Heart right ventricle (tissue), 16 donors: ENCODE results near the gene GRID1. TPM values are rescaled to one million over a fixed set of nuclear protein-coding genes. Genes with fewer than 3 reads are reported as not detected.

Experiments used
- ATAC-seq, 8 donors: fragments of 200-7000 bp; cut with Tn5 transposase; one replicate each; pipeline ENCODE4 v1.9.1; 2020; ENCODE audit warnings: mild to moderate bottlenecking in 8 of 8, moderate library complexity in 8 of 8, moderate number of reproducible peaks in 1 of 8
- DNase-seq, 2 donors: peaks; one replicate each; pipeline ENCODE4 v3.0.0-alpha.2; 2020
- H3K27ac ChIP-seq, 10 donors: fragments of 200-600 bp; sonication (generic) in 2 of 10; one replicate each; pipeline versions ENCODE4 v1.5.0 to v1.8.0; 2020 to 2022; ENCODE audit warnings: mild to moderate bottlenecking in 3 of 10
- H3K27me3 ChIP-seq, 7 donors: fragments of 200-600 bp; one replicate each; pipeline ENCODE4 v1.8.0; 2021 to 2022; ENCODE audit warnings: mild to moderate bottlenecking in 2 of 7
- H3K36me3 ChIP-seq, 9 donors: fragments of 200-600 bp; sonication (generic) in 1 of 9; one replicate each; pipeline versions ENCODE4 v1.5.0 to v1.8.0; 2020 to 2022; ENCODE audit warnings: mild to moderate bottlenecking in 2 of 9
- H3K4me1 ChIP-seq, 9 donors: fragments of 200-600 bp; sonication (generic) in 1 of 9; one replicate each; pipeline versions ENCODE4 v1.5.0 to v1.8.0; 2020 to 2022; ENCODE audit warnings: mild to moderate bottlenecking in 4 of 9
- H3K4me3 ChIP-seq, 10 donors: fragments of 200-600 bp; sonication (generic) in 2 of 10; one replicate each; pipeline versions ENCODE4 v1.5.0 to v1.8.0; 2020 to 2022; ENCODE audit warnings: mild to moderate bottlenecking in 7 of 10, moderate library complexity in 2 of 10
- H3K9me3 ChIP-seq, 11 donors: fragments of 200-600 bp in 10 of 11; sonication (generic) in 2 of 11; one replicate each; pipeline versions ENCODE4 v1.5.0 to v1.8.0; 2013 to 2022; ENCODE audit warnings: mild to moderate bottlenecking in 2 of 11, control low read depth in 1 of 11, moderate library complexity in 1 of 11
- WGBS, 2 donors: extraction: QIAGEN DNeasy Blood & Tissue Kit; methylation state at CpG; one replicate each; pipeline ENCODE4 v1.1.7; 2013; ENCODE audit warnings: inconsistent platforms in 1 of 2; 5-methylcytosine and 5-hydroxymethylcytosine counted together
- intact Hi-C, 10 donors: fragments of 100-400 bp; cut with DNase I; formaldehyde crosslinking; loops; one replicate each; pipeline versions ENCODE4 v1.11.1 to v1.14.2; 2022
- polyA plus RNA-seq, 2 donors: library from polyadenylated mRNA; stranded (reverse); fragments of 200-250 nt; gene quantifications; one replicate each; pipeline ENCODE4 v1.2.3, GENCODE V29; 2013
- total RNA-seq, 10 donors: library from RNA; stranded (reverse); fragmentation: NEBNext Ultra II Directional in 3 of 10; extraction: Animal tissue kit (Norgen Biotek cat#: 25700) in 3 of 10; gene quantifications; one replicate each; pipeline versions ENCODE4 v1.2.1 to v1.2.4, GENCODE V29; 2021 to 2023
- TF ChIP-seq, protein P1 (sequence below), 9 donors: fragments of 200-600 bp; sonication (generic) in 2 of 9; IDR thresholded peaks; one replicate each; pipeline versions ENCODE4 v1.5.0 to v1.8.0; 2021 to 2022; ENCODE audit warnings: antibody characterized with exemption in 9 of 9, mild to moderate bottlenecking in 5 of 9, moderate library complexity in 1 of 9
- donor health status: Arrhythmogenic right ventricular cardiomyopathy.
- donor health status: ischemic (EF 13 %, LVEDD 7.1; RV severe dilation, severe dysfunction).
- donor health status: healthy with polysubstance abuse.
- donor health status: DM: no; HTN: yes; CAD: no.
- donor health status: DM: no; HTN: no; CAD: no.
- donor health status: ischemic (EF 25% LVEDD 6.9; RV normal size, moderate dysfunction).
- donor health status: ischemic (EF 25% LVEDD 5.7; RV mildly dilated, moderate dysfunction).
- donor health status: healthy.
- donor health status: DM: yes; HTN: yes; CAD: no.
- donor health status: Ischemic cardiomyopathy.
- donor health status: ischemic (EF 35%, LVEDD 5.7; RV mildly dilated, moderate dysfunction).
- donor health status: nonischemic (EF 11% LVEDD 7.7; RV severe dilation, severe dysfunction).
- donor health status: DM: yes; HTN: yes; CAD: no.
- donor health status: PGD.
- donor health status: ischemic (EF 29% LVEDD 5.4; RV normal size, mild dysfunction).
- donor health status: nonischemic (EF 23%, LVEDD 6.1; RV moderate dilation, normal function).

GRID1 gene
- total and polyA plus RNA-seq, 12 donors = 0.44 to 3.4 (median 1.5) TPM

GRCh38 chr10:86400705-86401587, 34.4 kb upstream of the GRID1 start:
- DNase-seq = peak in 1 of 2 donors; percentile 54
- TF ChIP-seq, protein P1, sequence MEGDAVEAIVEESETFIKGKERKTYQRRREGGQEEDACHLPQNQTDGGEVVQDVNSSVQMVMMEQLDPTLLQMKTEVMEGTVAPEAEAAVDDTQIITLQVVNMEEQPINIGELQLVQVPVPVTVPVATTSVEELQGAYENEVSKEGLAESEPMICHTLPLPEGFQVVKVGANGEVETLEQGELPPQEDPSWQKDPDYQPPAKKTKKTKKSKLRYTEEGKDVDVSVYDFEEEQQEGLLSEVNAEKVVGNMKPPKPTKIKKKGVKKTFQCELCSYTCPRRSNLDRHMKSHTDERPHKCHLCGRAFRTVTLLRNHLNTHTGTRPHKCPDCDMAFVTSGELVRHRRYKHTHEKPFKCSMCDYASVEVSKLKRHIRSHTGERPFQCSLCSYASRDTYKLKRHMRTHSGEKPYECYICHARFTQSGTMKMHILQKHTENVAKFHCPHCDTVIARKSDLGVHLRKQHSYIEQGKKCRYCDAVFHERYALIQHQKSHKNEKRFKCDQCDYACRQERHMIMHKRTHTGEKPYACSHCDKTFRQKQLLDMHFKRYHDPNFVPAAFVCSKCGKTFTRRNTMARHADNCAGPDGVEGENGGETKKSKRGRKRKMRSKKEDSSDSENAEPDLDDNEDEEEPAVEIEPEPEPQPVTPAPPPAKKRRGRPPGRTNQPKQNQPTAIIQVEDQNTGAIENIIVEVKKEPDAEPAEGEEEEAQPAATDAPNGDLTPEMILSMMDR (IDR thresholded peaks at IDR 0.05) = peak in 3 of 9 donors; percentile 12 to 30 (median 19)
- Histone ChIP-seq H3K4me3 (peak overlapping the region; percentile 19 to 69 (median 64)), H3K4me1 (peaks cover 0 to 40% (median 34%) of the 10 kb centered on the region in 9 donors), H3K27me3 (peaks cover 0 to 35% (median 17%) of the 10 kb centered on the region in 7 donors), H3K9me3 (peaks cover 0 to 16% (median 0%) of the 10 kb centered on the region in 11 donors), H3K27ac (peak overlapping the region in 8 of 10 donors; percentile 30 to 73 (median 68)), H3K36me3 (no peaks in the 10 kb centered on the region)
- 1 to 2% methylated on average over 76 of the region's 76 CpGs for WGBS, 2 donors
- intact Hi-C loops = loop anchor here in 4 of 10 donors (1.0 to 10.0 kb wide), 5 partner anchors 104 to 186 kb away; no protein-coding TSS in a partner anchor
- ATAC-seq = peak; percentile 14 to 68 (median 34)

DNA sequence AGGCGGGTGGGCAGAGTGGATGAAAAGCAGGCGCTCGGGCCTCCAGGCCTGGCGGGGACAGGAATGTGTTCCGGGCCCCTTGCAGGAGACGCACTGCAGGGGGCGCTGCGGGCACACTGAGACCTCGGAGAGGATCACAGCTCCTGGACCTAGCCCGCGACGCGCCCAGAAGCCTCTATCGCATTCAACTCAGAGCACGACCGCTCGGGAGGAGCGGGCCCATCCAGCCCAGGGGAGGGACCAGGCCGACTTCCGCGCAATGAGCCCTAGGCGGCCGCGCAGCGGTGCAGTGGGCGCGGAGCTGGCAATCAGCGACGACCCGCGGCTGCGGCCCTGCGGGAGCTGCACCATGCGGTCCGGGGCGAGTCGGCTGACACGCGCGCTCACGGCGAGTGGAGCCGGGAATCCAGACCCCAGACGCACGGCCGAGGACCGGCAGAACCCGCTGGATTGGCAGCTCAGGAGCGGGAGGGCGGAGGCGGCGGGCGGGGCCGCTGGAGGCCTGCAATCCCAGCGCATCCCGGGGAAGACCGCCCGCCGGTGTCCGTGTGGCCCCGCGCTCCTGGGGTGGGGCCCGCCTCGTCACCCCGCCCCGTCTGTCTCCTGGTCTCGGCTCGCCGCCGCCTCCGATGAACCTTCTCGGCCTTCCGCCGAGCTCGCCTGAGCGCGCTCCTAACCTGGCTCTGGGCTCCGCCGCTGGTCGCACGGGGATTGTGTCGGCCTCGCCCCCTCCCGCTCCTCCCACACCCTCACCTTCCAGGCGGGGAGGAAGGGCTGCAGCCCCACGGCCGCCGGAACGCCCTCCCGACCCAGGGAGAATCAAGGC, 33.5 kb upstream of the GRID1 start:
- H3K4me1 ChIP-seq = peaks cover 0 to 40% (median 34%) of the 10 kb centered on the region in 9 donors
- peaks cover 0 to 12% (median 0%) of the 10 kb centered on the region in 11 donors for H3K9me3 ChIP-seq
- peak overlapping the region; percentile 19 to 69 (median 64) for H3K4me3 ChIP-seq
- peak; percentile 93 to 95 for DNase-seq
- TF ChIP-seq, protein P1 (IDR thresholded peaks at IDR 0.05) = peak; percentile 72 to 98 (median 95)
- peak overlapping the region in 8 of 10 donors; percentile 30 to 73 (median 68) for H3K27ac ChIP-seq
- H3K36me3 ChIP-seq = no peaks in the 10 kb centered on the region
- H3K27me3 ChIP-seq = peaks cover 0 to 41% (median 17%) of the 10 kb centered on the region in 7 donors
- peak; percentile 93 to 96 (median 95) for ATAC-seq
- intact Hi-C loops = loop anchor here (1.0 to 10.0 kb wide), 5 partner anchors 105 to 187 kb away; no protein-coding TSS in a partner anchor
- 0 to 1% methylated on average over 79 to 90 of the region's 90 CpGs for WGBS, 2 donors

DNA sequence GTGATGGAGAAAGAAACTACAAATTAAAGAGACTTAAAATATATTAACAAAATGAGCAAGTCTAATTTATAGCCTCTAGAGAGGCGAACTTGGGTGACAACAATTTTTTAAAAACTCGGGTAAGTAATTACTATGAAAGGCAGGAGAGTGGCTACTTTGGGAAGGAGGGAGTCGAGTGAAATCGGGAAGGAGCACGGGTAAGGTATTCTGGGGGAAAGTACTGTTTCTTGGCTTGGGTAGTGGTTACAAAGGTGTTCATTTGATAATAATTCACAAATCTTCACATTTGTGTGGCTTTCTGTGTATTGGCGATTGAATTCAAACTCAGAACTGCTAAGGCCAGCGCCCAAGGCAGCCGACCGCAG, 32.9 kb upstream of the GRID1 start:
- Histone ChIP-seq H3K9me3 (peaks cover 0 to 7% (median 0%) of the 10 kb centered on the region in 11 donors), H3K4me3 (peak overlapping the region in 8 of 10 donors; percentile 48 to 69 (median 66)), H3K36me3 (no peaks in the 10 kb centered on the region), H3K27me3 (peaks cover 0 to 45% (median 17%) of the 10 kb centered on the region in 7 donors), H3K27ac (peak overlapping the region in 7 of 10 donors; percentile 59 to 73 (median 68)), H3K4me1 (peaks cover 0 to 40% (median 34%) of the 10 kb centered on the region in 9 donors)
- ATAC-seq (no peak), DNase-seq (no peak)
- intact Hi-C loops = loop anchor here in 6 of 10 donors (1.0 to 5.0 kb wide), 3 partner anchors 185 to 188 kb away; no protein-coding TSS in a partner anchor
- TF ChIP-seq, protein P1 (IDR thresholded peaks at IDR 0.05) = no peak
- 37 to 38% methylated on average over 9 of the region's 9 CpGs for WGBS, 2 donors
